Thoracic aorta (tissue), 2 donors: Measurements from ENCODE around the gene KANK4. TPM values are rescaled to one million over a fixed set of nuclear protein-coding genes. Genes with fewer than 3 reads are reported as not detected.
"Not testable (repeated sequence)": the region's sequence is repeated elsewhere in the genome, so short reads cannot be mapped to it uniquely, and the experiment has no call there.

ENCODE experiments used
- ATAC-seq: fragments of 150-250 bp; one replicate; pipeline ENCODE4 v1.8.0; 2017; ENCODE audit warnings: low read depth; ENCODE audit not compliant: insufficient number of reproducible peaks, low FRiP score
- DNase-seq: peaks from one replicate; pipeline ENCODE4 v3.0.0-alpha.2; 2020; ENCODE audit warnings: low spot score
- H3K27ac ChIP-seq, 2 donors: fragments of 200-600 bp; sonication (generic); 1 replicate in 1 of 2; 2 replicates in 1 of 2; pipeline ENCODE4 v1.5.1; 2016; ENCODE audit warnings: mild to moderate bottlenecking in 2 of 2, moderate library complexity in 2 of 2
- H3K27me3 ChIP-seq: fragments of 200-600 bp; sonication (generic); replicated peaks from 2 replicates; pipeline ENCODE4 v1.6.0; 2016; ENCODE audit warnings: mild to moderate bottlenecking; ENCODE audit not compliant: insufficient read depth
- H3K36me3 ChIP-seq: fragments of 200-600 bp; sonication (generic); one replicate; pipeline ENCODE4 v1.5.1; 2016
- H3K4me1 ChIP-seq, 2 donors: fragments of 200-600 bp; sonication (generic); 1 replicate in 1 of 2; 2 replicates in 1 of 2; pipeline versions ENCODE4 v1.5.1 to v1.6.0; 2016; ENCODE audit warnings: low read depth in 2 of 2, mild to moderate bottlenecking in 1 of 2; ENCODE audit not compliant: control insufficient read depth in 1 of 2
- H3K4me3 ChIP-seq: fragments of 200-600 bp; sonication (generic); 2 replicates; pipeline ENCODE4 v1.5.1; 2016; ENCODE audit warnings: mild to moderate bottlenecking
- H3K9me3 ChIP-seq: fragments of 200-600 bp; sonication (generic); 2 replicates; pipeline ENCODE4 v1.5.1; 2016
- total RNA-seq, 2 donors: library from RNA; depleted of rRNA; stranded (reverse); fragments of >200 nt; gene quantifications; one replicate each; pipeline versions ENCODE4 v1.1.0 to v1.2.3, GENCODE V29; 2016
- TF ChIP-seq, protein P1 (sequence below): fragments of 200-600 bp; sonication (generic); IDR thresholded peaks from one replicate; pipeline ENCODE4 v1.5.1; 2019; ENCODE audit warnings: antibody characterized with exemption

The KANK4 gene
- total RNA-seq, 2 donors from 2014 or later, result 0.28 TPM; not detected in 1

DNA sequence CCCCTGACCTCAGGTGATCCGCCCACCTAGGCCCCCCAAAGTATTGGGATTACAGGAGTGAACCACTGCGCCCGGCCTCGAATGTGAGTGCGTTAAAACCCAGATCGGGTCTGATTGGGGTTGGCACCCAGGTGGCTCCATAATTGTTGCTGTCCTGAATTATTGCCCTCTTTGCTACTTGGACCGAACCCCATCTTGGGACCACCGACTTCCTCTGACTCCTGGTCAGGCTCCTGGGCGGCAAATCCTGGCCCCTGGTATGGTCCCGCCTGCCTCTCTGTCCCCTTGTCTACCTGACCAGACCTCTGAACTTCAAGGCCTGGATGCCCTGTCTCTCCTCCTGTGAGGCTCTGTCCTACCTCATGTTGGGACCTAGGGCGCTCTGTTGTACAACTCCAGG is 91.7 kb downstream of the KANK4 start:
- ATAC-seq, result no peak
- H3K36me3 ChIP-seq, result no peaks in the 10 kb centered on the region
- no peaks in the 10 kb centered on the region for H3K4me1 ChIP-seq
- no peak for DNase-seq
- H3K9me3 ChIP-seq, result no peaks in the 10 kb centered on the region
- no peak overlapping the region for H3K4me3 ChIP-seq
- H3K27me3 ChIP-seq, result no peaks in the 10 kb centered on the region
- no peak overlapping the region for H3K27ac ChIP-seq
- TF ChIP-seq, protein P1, sequence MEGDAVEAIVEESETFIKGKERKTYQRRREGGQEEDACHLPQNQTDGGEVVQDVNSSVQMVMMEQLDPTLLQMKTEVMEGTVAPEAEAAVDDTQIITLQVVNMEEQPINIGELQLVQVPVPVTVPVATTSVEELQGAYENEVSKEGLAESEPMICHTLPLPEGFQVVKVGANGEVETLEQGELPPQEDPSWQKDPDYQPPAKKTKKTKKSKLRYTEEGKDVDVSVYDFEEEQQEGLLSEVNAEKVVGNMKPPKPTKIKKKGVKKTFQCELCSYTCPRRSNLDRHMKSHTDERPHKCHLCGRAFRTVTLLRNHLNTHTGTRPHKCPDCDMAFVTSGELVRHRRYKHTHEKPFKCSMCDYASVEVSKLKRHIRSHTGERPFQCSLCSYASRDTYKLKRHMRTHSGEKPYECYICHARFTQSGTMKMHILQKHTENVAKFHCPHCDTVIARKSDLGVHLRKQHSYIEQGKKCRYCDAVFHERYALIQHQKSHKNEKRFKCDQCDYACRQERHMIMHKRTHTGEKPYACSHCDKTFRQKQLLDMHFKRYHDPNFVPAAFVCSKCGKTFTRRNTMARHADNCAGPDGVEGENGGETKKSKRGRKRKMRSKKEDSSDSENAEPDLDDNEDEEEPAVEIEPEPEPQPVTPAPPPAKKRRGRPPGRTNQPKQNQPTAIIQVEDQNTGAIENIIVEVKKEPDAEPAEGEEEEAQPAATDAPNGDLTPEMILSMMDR, result no peak

GRCh38 chr1:62224182-62224581 is 95.1 kb downstream of the KANK4 start:
- TF ChIP-seq, protein P1, result no peak
- H3K36me3 ChIP-seq, result no peaks in the 10 kb centered on the region
- H3K27me3 ChIP-seq, result no peaks in the 10 kb centered on the region
- DNase-seq (no peak), ATAC-seq (no peak)
- H3K4me1 ChIP-seq, result no peaks in the 10 kb centered on the region
- no peak overlapping the region for H3K27ac ChIP-seq
- H3K9me3 ChIP-seq, result no peaks in the 10 kb centered on the region
- H3K4me3 ChIP-seq, result no peak overlapping the region

- ATAC-seq (no peak), DNase-seq (no peak)
- H3K27ac ChIP-seq, result no peak overlapping the region
- H3K9me3 ChIP-seq, result no peaks in the 10 kb centered on the region
- no peaks in the 10 kb centered on the region for H3K36me3 ChIP-seq
- no peaks in the 10 kb centered on the region for H3K4me1 ChIP-seq
- H3K27me3 ChIP-seq, result no peaks in the 10 kb centered on the region
- TF ChIP-seq, protein P1, result no peak
- H3K4me3 ChIP-seq, result no peak overlapping the region
Measured at GRCh38 chr1:62222321-62222720, 96.9 kb downstream of the KANK4 start.

DNA sequence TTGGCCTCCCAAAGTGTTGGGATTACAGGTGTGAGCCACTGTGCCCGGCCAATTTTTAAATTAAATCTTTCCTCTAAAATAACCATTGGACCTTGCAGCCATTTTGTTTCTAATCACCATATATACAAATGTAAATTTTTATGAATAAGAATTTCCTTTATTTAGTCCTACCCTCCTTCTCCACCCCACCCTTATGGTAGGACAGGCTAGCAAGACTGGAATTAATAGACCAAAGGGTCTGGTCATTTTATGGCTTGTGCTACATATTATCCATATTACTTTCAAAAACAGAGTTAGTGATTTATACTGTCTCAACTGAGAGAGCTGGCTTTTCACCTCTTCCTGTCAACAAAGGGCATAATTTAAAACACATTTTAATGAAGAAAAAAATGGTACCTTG is 98.1 kb downstream of the KANK4 start:
- Histone ChIP-seq H3K4me3 (no peak overlapping the region), H3K27me3 (no peaks in the 10 kb centered on the region), H3K27ac (no peak overlapping the region), H3K9me3 (no peaks in the 10 kb centered on the region), H3K4me1 (no peaks in the 10 kb centered on the region), H3K36me3 (no peaks in the 10 kb centered on the region)
- no peak for ATAC-seq
- TF ChIP-seq, protein P1, result no peak
- no peak for DNase-seq

GRCh38 chr1:62220456-62220855 is 98.8 kb downstream of the KANK4 start:
- DNase-seq, H3K4me1 ChIP-seq, H3K36me3 ChIP-seq, H3K27ac ChIP-seq, H3K9me3 ChIP-seq, H3K27me3 ChIP-seq, ATAC-seq, H3K4me3 ChIP-seq: not testable (repeated sequence)

DNA sequence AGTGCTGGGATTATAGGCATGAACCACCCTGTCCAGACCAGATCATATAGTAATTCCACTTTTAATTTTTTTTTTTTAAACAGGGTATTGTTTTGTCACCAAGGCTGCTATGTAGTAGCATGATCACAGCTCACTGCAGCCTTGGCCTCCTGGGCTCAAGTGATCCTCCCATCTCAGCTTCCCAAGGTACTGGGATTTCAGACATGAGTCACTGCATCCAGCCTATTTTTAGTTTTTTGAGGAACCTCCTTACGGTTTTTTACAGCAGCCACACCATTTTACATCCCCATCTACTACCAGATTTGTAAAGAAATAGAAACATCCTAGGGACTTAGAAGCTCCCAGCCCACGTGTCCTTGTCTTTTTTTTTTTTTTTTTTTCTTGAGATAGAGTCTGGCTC is 100.6 kb downstream of the KANK4 start:
- ATAC-seq (no peak), DNase-seq (no peak)
- Histone ChIP-seq H3K27ac (no peak overlapping the region), H3K36me3 (no peaks in the 10 kb centered on the region), H3K27me3 (no peaks in the 10 kb centered on the region), H3K9me3 (no peaks in the 10 kb centered on the region), H3K4me3 (no peak overlapping the region), H3K4me1 (no peaks in the 10 kb centered on the region)
- TF ChIP-seq, protein P1, result no peak
